Activated T-cell treated with anti-CD3 and anti-CD28 coated beads, Interleukin-2, amount 50 U/mL, for 72 hours (primary cell): Measurements from ENCODE around the gene TRIP11. TPM values are rescaled to one million over a fixed set of nuclear protein-coding genes. Genes with fewer than 3 reads are reported as not detected.

Experiments
- ATAC-seq, 2 donors: fragments of 150-1000 bp; cut with Tn5 transposase; replicated peaks in 1 of 2; 2 replicates each; pipeline ENCODE4 v1.10.0; 2021; ENCODE audit warnings: moderate library complexity in 2 of 2, mild to moderate bottlenecking in 1 of 2
- DNase-seq, 2 donors: peaks; one replicate each; pipeline ENCODE4 v3.0.0; 2021 to 2022; ENCODE audit warnings: mixed read lengths in 1 of 2
- H3K27ac Mint-ChIP-seq: one replicate; pipeline ENCODE4 v1.8.0; 2022; ENCODE audit warnings: mild to moderate bottlenecking, moderate library complexity, mixed read lengths
- H3K27me3 Mint-ChIP-seq: one replicate; pipeline ENCODE4 v1.8.0; 2022; ENCODE audit warnings: low read depth, mixed read lengths
- H3K36me3 Mint-ChIP-seq, 2 donors: one replicate each; pipeline ENCODE4 v1.8.0; 2022; ENCODE audit warnings: mixed read lengths in 2 of 2, mild to moderate bottlenecking in 1 of 2; ENCODE audit not compliant: insufficient read depth in 2 of 2
- H3K4me1 Mint-ChIP-seq: one replicate; pipeline ENCODE4 v1.8.0; 2022; ENCODE audit warnings: low read depth, mixed read lengths
- H3K4me3 Mint-ChIP-seq, 2 donors: one replicate each; pipeline ENCODE4 v1.8.0; 2022; ENCODE audit warnings: mild to moderate bottlenecking in 2 of 2, mixed read lengths in 2 of 2, moderate library complexity in 2 of 2
- H3K9me3 Mint-ChIP-seq, 2 donors: one replicate each; pipeline ENCODE4 v1.8.0; 2022; ENCODE audit warnings: mixed read lengths in 2 of 2
- total RNA-seq, 2 donors: library from RNA; stranded (reverse); gene quantifications; one replicate each; pipeline ENCODE4 v1.2.3, GENCODE V29; 2022

TRIP11 gene
- total RNA-seq, 2 donors from 2014 or later, result 39.0 to 47.2 TPM

GRCh38 chr14:91942128-91942527 is 97.7 kb downstream of the TRIP11 start:
- H3K4me1 Mint-ChIP-seq, result peaks cover 29% of the 10 kb centered on the region
- no peak for ATAC-seq
- peaks cover 36% of the 10 kb centered on the region for H3K27me3 Mint-ChIP-seq
- H3K27ac Mint-ChIP-seq, result no peak overlapping the region
- H3K36me3 Mint-ChIP-seq, result no peaks in the 10 kb centered on the region
- H3K9me3 Mint-ChIP-seq, result peaks cover 0 to 2% of the 10 kb centered on the region in 2 donors
- H3K4me3 Mint-ChIP-seq, result no peak overlapping the region
- no peak for DNase-seq

GRCh38 chr14:91940209-91940608 is 99.7 kb downstream of the TRIP11 start:
- H3K9me3 Mint-ChIP-seq, result peaks cover 0 to 2% of the 10 kb centered on the region in 2 donors
- no peak overlapping the region for H3K4me3 Mint-ChIP-seq
- no peak for ATAC-seq
- no peak overlapping the region for H3K27ac Mint-ChIP-seq
- no peaks in the 10 kb centered on the region for H3K36me3 Mint-ChIP-seq
- H3K4me1 Mint-ChIP-seq, result peaks cover 22% of the 10 kb centered on the region
- DNase-seq, result no peak
- peaks cover 18% of the 10 kb centered on the region for H3K27me3 Mint-ChIP-seq

GRCh38 chr14:91935586-91935985 is 104.3 kb downstream of the TRIP11 start:
- Mint-ChIP-seq H3K4me1 (no peaks in the 10 kb centered on the region), H3K36me3 (no peaks in the 10 kb centered on the region), H3K27ac (no peak overlapping the region), H3K9me3 (peaks cover 0 to 2% of the 10 kb centered on the region in 2 donors), H3K27me3 (no peaks in the 10 kb centered on the region), H3K4me3 (no peak overlapping the region)
- no peak for ATAC-seq
- DNase-seq, result no peak

- Mint-ChIP-seq H3K27me3 (no peaks in the 10 kb centered on the region), H3K36me3 (no peaks in the 10 kb centered on the region), H3K4me1 (no peaks in the 10 kb centered on the region), H3K9me3 (peaks cover 0 to 2% of the 10 kb centered on the region in 2 donors), H3K27ac (no peak overlapping the region), H3K4me3 (no peak overlapping the region)
- ATAC-seq (no peak), DNase-seq (no peak)
These were observed 105.1 kb downstream of the TRIP11 start for GRCh38 chr14:91934554-91935285.

GRCh38 chr14:91931478-91932088 is 108.3 kb downstream of the TRIP11 start:
- no peaks in the 10 kb centered on the region for H3K27me3 Mint-ChIP-seq
- DNase-seq, result no peak
- no peaks in the 10 kb centered on the region for H3K36me3 Mint-ChIP-seq
- H3K27ac Mint-ChIP-seq, result no peak overlapping the region
- no peak for ATAC-seq
- no peaks in the 10 kb centered on the region for H3K9me3 Mint-ChIP-seq
- H3K4me1 Mint-ChIP-seq, result no peaks in the 10 kb centered on the region
- H3K4me3 Mint-ChIP-seq, result no peak overlapping the region

- no peak for ATAC-seq
- DNase-seq, result no peak
- Mint-ChIP-seq H3K27me3 (no peaks in the 10 kb centered on the region), H3K4me1 (no peaks in the 10 kb centered on the region), H3K36me3 (no peaks in the 10 kb centered on the region), H3K9me3 (no peaks in the 10 kb centered on the region), H3K4me3 (no peak overlapping the region), H3K27ac (no peak overlapping the region)
These were observed 110.2 kb downstream of the TRIP11 start for GRCh38 chr14:91929700-91930099.

- no peak for ATAC-seq
- H3K27ac Mint-ChIP-seq, result no peak overlapping the region
- H3K9me3 Mint-ChIP-seq, result no peaks in the 10 kb centered on the region
- no peaks in the 10 kb centered on the region for H3K27me3 Mint-ChIP-seq
- no peaks in the 10 kb centered on the region for H3K36me3 Mint-ChIP-seq
- DNase-seq, result no peak
- no peaks in the 10 kb centered on the region for H3K4me1 Mint-ChIP-seq
- H3K4me3 Mint-ChIP-seq, result no peak overlapping the region
These were observed 112.1 kb downstream of the TRIP11 start for GRCh38 chr14:91927800-91928199.

GRCh38 chr14:91927191-91927590 is 112.7 kb downstream of the TRIP11 start:
- no peaks in the 10 kb centered on the region for H3K36me3 Mint-ChIP-seq
- no peaks in the 10 kb centered on the region for H3K4me1 Mint-ChIP-seq
- no peak overlapping the region for H3K27ac Mint-ChIP-seq
- no peaks in the 10 kb centered on the region for H3K9me3 Mint-ChIP-seq
- H3K4me3 Mint-ChIP-seq, result no peak overlapping the region
- DNase-seq (no peak), ATAC-seq (no peak)
- H3K27me3 Mint-ChIP-seq, result no peaks in the 10 kb centered on the region

- H3K9me3 Mint-ChIP-seq, result no peaks in the 10 kb centered on the region
- no peaks in the 10 kb centered on the region for H3K36me3 Mint-ChIP-seq
- H3K27ac Mint-ChIP-seq, result no peak overlapping the region
- H3K4me1 Mint-ChIP-seq, result no peaks in the 10 kb centered on the region
- H3K27me3 Mint-ChIP-seq, result no peaks in the 10 kb centered on the region
- DNase-seq, result no peak
- H3K4me3 Mint-ChIP-seq, result no peak overlapping the region
- no peak for ATAC-seq
These were observed 113.5 kb downstream of the TRIP11 start for GRCh38 chr14:91926131-91926890.

GRCh38 chr14:91925727-91926121 is 114.1 kb downstream of the TRIP11 start:
- no peaks in the 10 kb centered on the region for H3K27me3 Mint-ChIP-seq
- DNase-seq (no peak), ATAC-seq (no peak)
- no peaks in the 10 kb centered on the region for H3K9me3 Mint-ChIP-seq
- no peaks in the 10 kb centered on the region for H3K4me1 Mint-ChIP-seq
- no peaks in the 10 kb centered on the region for H3K36me3 Mint-ChIP-seq
- no peak overlapping the region for H3K27ac Mint-ChIP-seq
- H3K4me3 Mint-ChIP-seq, result no peak overlapping the region

GRCh38 chr14:91925001-91925726 is 114.7 kb downstream of the TRIP11 start:
- H3K27ac Mint-ChIP-seq, result no peak overlapping the region
- no peaks in the 10 kb centered on the region for H3K9me3 Mint-ChIP-seq
- no peaks in the 10 kb centered on the region for H3K4me1 Mint-ChIP-seq
- H3K27me3 Mint-ChIP-seq, result no peaks in the 10 kb centered on the region
- no peak for ATAC-seq
- no peaks in the 10 kb centered on the region for H3K36me3 Mint-ChIP-seq
- no peak for DNase-seq
- no peak overlapping the region for H3K4me3 Mint-ChIP-seq

GRCh38 chr14:91920526-91920925 is 119.3 kb downstream of the TRIP11 start:
- no peak for ATAC-seq
- Mint-ChIP-seq H3K9me3 (peaks cover 0 to 1% of the 10 kb centered on the region in 2 donors), H3K4me1 (no peaks in the 10 kb centered on the region)

GRCh38 chr14:91919814-91920213 is 120.0 kb downstream of the TRIP11 start:
- Mint-ChIP-seq H3K36me3 (no peaks in the 10 kb centered on the region), H3K9me3 (peaks cover 0 to 1% of the 10 kb centered on the region in 2 donors), H3K4me1 (no peaks in the 10 kb centered on the region), H3K27ac (no peak overlapping the region), H3K4me3 (no peak overlapping the region), H3K27me3 (no peaks in the 10 kb centered on the region)
- no peak for DNase-seq
- ATAC-seq, result no peak

More at GRCh38 chr14:91920526-91920925, 119.3 kb downstream of the TRIP11 start:
- no peak for DNase-seq
- Mint-ChIP-seq H3K27ac (no peak overlapping the region), H3K27me3 (no peaks in the 10 kb centered on the region), H3K36me3 (no peaks in the 10 kb centered on the region), H3K4me3 (no peak overlapping the region)
